ENCODE measurements around the gene DIAPH2.
A peak's percentile ranks its signal among the peaks of the same experiment; 100 is the strongest.

Gene DIAPH2

DNA sequence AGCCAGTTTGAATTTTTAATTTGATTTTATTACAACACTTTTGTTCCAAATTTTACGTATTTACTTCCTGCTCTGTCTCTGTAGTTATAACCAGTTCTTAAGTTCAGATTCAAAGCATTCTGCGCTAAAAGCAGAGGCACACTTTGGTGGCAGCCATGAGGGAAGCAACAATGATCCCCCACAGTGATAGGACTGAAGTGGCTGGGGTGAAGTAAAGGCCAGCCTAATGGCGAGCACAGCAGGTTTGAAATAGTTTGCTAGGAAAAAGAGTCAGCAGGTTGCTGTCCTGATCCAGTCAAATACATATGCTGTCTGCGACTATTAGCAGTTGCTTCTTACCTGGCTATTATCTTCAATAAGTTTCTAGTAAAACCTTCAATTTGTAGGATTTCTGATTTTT, 375.4 kb downstream of the DIAPH2 start:
- no peak for DNase-seq

DNA sequence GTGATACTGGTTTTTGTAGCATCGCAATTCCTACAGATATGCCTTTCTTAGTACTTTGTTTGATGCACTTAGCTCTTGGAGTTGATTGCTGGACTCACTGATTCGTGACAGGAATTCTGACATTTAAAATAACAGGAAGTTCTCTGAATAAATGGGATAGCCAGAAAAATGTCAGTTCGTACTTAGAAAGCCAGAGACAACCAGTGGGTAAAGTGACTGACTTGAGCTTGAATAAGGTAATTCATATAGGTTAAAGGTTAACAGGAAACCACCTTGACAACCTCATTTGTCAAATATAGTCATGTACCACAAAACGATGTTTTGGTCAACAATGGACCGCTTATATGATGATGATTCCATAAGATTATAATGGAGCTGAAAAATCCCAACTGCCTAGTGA, 380.4 kb downstream of the DIAPH2 start:
- DNase-seq = no peak

DNA sequence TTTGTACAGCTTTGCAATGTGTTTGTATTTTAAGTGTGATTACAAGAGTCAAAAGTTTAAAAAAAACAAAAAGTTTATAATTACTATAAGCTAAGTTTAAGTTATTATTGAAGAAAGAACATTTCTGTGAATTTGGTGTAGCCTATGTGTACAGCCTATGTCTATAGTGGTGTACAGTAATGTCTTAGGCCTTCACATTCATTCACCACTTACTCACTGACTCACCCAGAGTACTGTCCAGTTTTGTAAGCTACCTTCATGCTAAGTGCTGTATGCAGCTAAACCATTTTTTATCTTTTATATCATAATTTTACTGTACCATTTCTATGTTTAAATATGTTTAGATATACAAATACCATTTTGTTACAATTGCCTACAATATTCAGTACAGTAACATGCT, 381.3 kb downstream of the DIAPH2 start:
- peak; percentile 4 for DNase-seq

GRCh38 chrX:97066381-97066780, 381.7 kb downstream of the DIAPH2 start:
- no peak for DNase-seq

DNA sequence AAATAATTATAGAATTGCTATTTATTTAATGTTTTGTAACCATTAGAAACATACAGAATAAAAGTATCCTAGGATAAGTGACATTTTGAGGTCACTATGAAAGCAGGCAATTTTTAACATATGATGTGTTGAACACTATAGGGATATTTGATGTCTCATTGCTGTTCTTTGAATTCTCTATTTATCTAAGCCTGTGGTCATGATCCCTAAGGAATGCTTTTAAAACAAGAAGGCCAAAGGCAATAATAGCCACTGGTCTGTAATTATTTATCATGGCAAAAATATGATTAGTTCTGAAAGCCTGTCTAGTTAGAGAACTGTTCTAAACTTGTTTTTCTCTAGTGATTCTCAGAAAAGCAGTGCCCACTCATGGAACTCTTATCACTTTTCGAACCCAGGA, 385.7 kb downstream of the DIAPH2 start:
- DNase-seq = peak; percentile 46

GRCh38 chrX:97074400-97074799, 389.8 kb downstream of the DIAPH2 start:
- peak; percentile 61 for DNase-seq

DNA sequence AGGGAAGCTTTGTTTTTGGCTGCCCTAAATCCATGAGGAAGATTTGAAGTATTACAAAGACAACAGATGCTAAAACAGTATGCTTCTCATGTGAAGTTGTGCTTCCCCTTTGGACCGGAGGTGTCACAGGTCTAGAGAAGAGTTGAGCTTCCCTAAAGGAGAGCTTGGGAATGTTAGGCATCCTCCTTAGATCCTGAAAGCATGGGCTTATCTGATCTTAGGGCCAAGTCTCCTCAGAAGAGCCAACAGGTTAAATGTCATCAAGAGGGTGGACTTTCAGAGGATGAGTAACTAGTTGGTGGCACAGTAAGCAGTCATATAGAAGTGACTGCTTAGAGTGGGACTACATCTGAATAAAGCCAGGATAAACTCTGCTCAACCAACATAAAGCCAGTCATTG, 404.5 kb downstream of the DIAPH2 start:
- no peak for DNase-seq

DNA sequence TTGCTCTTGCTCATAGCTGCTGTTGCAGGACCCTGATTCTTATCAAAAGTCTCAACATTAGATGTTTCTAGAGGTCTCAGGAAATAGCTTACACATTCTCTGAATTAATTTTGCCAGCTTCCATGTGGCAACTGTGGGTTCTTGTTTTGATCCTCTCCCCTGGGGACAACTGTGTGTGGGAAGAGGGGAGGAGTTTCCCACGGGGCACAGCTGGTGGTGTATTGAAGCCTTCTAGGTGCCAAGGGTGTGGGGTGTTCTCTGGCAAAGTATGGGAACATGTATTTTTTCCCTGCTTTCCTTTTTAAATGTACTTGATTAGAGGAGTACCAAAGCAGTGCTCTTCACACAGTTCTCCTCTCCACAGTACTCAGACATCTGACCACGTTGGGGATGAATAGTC, 411.7 kb downstream of the DIAPH2 start:
- no peak for DNase-seq

- no peak for DNase-seq
These were observed 418.3 kb downstream of the DIAPH2 start for GRCh38 chrX:97102938-97103337.

DNA sequence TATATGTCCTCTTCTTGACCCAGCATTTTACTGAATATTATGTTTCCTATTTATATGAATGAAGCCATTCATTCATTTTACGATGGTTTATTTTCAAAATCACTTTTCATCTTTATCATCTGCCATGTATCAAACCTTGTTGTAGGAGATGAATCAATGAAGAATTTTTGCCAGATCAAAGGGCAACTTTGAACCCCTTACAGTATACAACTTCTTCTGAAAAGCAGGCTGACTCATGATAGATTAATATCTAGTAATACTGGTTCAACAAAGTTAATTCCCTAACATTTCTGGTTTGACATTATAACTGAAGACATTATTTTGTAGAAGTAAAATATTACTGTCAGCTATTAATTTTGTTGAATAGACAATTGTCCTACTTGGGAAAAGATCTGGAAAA, 425.1 kb downstream of the DIAPH2 start:
- no peak for DNase-seq

DNA sequence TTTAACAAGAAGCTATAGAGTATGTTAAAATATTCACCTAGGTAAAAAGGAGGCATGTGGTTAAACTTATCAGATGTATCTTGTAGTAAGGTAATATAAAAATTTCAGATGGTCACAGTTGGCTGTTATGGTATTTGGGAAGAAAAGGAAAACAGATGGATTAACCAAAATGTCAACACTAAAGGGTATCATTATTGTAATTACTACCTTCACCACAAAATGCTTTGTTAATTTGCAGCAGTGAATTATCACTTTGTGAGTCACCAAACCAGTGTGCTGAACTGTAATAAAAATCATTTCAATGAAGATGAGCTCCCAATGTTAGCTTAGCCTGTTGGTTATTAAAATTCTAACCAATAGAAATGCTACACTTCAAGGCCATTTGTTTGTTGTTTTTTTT, 432.9 kb downstream of the DIAPH2 start:
- no peak for DNase-seq

DNA sequence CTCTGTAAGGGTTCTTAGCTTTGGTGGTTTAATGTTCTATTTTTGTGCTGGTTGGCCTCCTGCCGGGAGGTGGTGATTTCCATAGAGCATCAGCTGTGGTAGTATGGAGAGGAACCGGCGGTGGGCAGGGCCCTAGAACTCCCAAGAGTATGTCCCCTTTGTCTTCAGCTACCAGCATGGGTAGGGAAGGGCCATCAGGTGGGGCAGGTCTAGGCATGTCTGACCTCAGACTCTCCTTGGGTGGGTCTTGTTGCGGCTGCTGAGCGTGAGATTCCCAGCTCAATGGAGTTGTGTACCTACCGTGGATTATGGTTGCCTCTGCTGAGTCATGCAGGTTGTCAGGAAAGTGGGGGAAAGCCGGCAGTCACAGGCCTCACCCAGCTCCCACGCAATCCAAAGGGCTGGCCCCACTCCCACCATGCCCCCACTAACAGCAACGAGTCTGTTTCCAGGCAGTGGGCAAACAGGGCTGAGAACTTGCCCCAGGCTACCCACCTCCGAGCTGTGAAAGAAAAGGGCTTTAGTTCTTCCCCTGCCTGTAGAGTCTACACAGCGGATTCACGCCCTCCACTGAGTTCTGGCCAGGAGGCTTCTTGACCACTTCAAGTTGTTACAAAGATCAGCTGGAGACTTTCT, 434.9 kb downstream of the DIAPH2 start:
- no peak for DNase-seq

DNA sequence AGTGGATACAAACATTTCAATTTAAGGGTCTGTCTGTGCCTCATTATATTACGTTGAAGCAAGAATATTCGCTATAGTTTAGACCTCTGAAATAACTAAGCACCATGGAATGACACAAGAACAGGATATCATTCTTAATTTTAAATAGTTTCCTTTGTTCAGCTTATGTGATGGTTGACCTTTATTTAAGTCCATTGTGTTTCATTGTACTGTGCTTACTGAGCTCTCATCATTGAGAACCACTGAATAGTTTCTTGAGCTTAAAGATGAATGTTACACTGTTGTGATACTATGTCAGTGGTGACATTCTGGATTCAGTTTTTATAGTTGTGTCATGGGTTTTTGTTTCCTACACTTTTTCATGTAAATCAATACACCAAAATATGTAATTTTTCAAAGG, 438.4 kb downstream of the DIAPH2 start:
- DNase-seq = no peak

GRCh38 chrX:97126020-97126419, 441.4 kb downstream of the DIAPH2 start:
- DNase-seq = peak; percentile 7

- DNase-seq = no peak
These were observed 448.2 kb downstream of the DIAPH2 start for GRCh38 chrX:97132664-97133415.

- DNase-seq = no peak
These were observed 461.3 kb downstream of the DIAPH2 start for GRCh38 chrX:97145934-97146333.

DNA sequence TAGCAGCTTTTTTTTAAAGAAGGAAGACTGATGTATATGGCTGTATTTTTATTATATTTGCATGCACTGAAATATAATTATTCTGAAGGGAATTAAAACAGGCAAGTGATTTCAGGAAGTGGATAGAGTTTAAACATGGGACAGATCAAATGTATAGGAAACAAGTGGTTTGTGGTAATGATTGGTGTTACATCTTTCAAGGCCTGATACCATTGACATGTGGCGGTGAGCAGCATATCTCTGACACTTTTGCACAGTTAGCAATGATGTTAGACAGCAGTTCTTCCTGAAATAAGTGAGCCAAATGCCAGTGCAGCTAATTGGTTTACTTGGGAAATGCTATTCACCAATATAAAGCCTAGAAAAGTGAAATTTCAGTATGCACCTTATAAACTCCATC, 471.2 kb downstream of the DIAPH2 start:
- DNase-seq = no peak

- no peak for DNase-seq
These were observed 473.6 kb downstream of the DIAPH2 start for GRCh38 chrX:97158269-97158668.

GRCh38 chrX:97159916-97160800, 475.5 kb downstream of the DIAPH2 start:
- DNase-seq = no peak

GRCh38 chrX:97167333-97167732, 482.7 kb downstream of the DIAPH2 start:
- no peak for DNase-seq

GRCh38 chrX:97168646-97169045, 484.0 kb downstream of the DIAPH2 start:
- DNase-seq = no peak

- DNase-seq = no peak
These were observed 490.5 kb downstream of the DIAPH2 start for GRCh38 chrX:97175147-97175546.

DNA sequence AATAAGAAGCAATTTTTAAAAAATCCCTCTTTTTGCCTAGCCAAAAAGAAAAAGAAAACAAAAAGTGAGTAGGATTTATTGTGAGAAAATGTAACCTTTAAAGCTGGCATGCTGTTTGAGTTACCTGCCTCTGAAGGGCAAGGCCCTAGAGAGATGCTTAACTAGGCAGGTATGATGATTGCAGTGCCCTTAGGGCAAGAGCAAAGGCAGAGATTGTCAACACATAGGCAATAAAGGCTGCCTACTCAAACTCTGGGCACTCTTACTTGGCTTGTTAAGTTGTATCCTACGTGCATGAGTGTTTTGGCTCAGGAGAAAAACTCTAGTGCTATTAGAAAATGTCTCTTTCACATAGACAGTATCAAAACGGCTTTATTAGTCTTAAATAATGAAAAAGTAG, 505.0 kb downstream of the DIAPH2 start:
- no peak for DNase-seq

- DNase-seq = no peak
These were observed 514.9 kb downstream of the DIAPH2 start for GRCh38 chrX:97199501-97199900.
